IMR-90 (cell line): Measurements from ENCODE around the gene STARD13. TPM values are rescaled to one million over a fixed set of nuclear protein-coding genes. Genes with fewer than 3 reads are reported as not detected.

Source experiments
- ATAC-seq: fragments of 200-7000 bp; cut with Tn5 transposase; 2 replicates; pipeline ENCODE4 v1.9.1; 2020; ENCODE audit warnings: low read depth, mild to moderate bottlenecking, moderate library complexity
- BruUV-seq: library from RNA; stranded (reverse); fragments of 400-500 nt; replicated peaks from 2 replicates; lab custom pipeline; 2021; lab: Mats Ljungman, UMichigan
- CTCF ChIA-PET: fragments of 300-600 bp; formaldehyde crosslinking; extraction: SDS; loops from one replicate; lab custom pipeline; 2021; ENCODE audit warnings: antibody characterized with exemption; lab: Yijun Ruan, JAX
- POLR2A ChIA-PET: fragments of 300-600 bp; sonication (Branson Sonifier 250); formaldehyde crosslinking; loops from one replicate; lab custom pipeline; 2022; ENCODE audit warnings: antibody characterized with exemption; ENCODE audit not compliant: unreplicated experiment; lab: Charles Lee
- DNase-seq: peaks from one replicate; pipeline ENCODE4 v3.0.0; 2013
- H2AFZ ChIP-seq: replicated peaks from 2 replicates; pipeline ENCODE3; 2013; ENCODE audit warnings: low read length, mild to moderate bottlenecking; ENCODE audit not compliant: poor library complexity
- H2AK5ac ChIP-seq: 2 replicates; pipeline ENCODE4 v1.6.1; 2013; ENCODE audit warnings: low read depth, low read length, inconsistent platforms
- H2AK9ac ChIP-seq: replicated peaks from 2 replicates; pipeline ENCODE3; 2013; ENCODE audit warnings: mild to moderate bottlenecking, low read depth, low read length, moderate library complexity; ENCODE audit not compliant: poor library complexity
- H2BK120ac ChIP-seq: 2 replicates; pipeline ENCODE4 v1.6.1; 2013; ENCODE audit warnings: low read depth, low read length, inconsistent platforms
- H2BK15ac ChIP-seq: 3 replicates; pipeline ENCODE4 v1.6.1; 2013; ENCODE audit warnings: low read depth, low read length, inconsistent platforms
- H2BK20ac ChIP-seq: 2 replicates; pipeline ENCODE4 v1.6.1; 2013; ENCODE audit warnings: low read depth, mild to moderate bottlenecking, inconsistent platforms, low read length, moderate library complexity
- H2BK5ac ChIP-seq: 2 replicates; pipeline ENCODE4 v1.6.1; 2013; ENCODE audit warnings: mild to moderate bottlenecking, low read depth, low read length, inconsistent platforms; ENCODE audit not compliant: poor library complexity, severe bottlenecking
- H3K14ac ChIP-seq: replicated peaks from 2 replicates; pipeline ENCODE4 v1.6.1; 2013; ENCODE audit warnings: low read depth, low read length, inconsistent platforms
- H3K18ac ChIP-seq: 2 replicates; pipeline ENCODE4 v1.6.1; 2013; ENCODE audit warnings: low read depth, low read length, control low read depth
- H3K23ac ChIP-seq: 2 replicates; pipeline ENCODE4 v1.6.1; 2013; ENCODE audit warnings: low read depth, low read length, inconsistent platforms
- H3K27ac ChIP-seq: 2 replicates; pipeline ENCODE4 v1.5.1; 2013; ENCODE audit warnings: mild to moderate bottlenecking, control low read depth, low read length; ENCODE audit not compliant: insufficient read depth
- H3K27me3 ChIP-seq: 2 replicates; pipeline ENCODE4 v1.6.1; 2013; ENCODE audit warnings: low read length; ENCODE audit not compliant: control insufficient read depth, insufficient read depth
- H3K36me3 ChIP-seq: 2 replicates; pipeline ENCODE4 v1.6.1; 2013; ENCODE audit warnings: low read length, mixed read lengths; ENCODE audit not compliant: control insufficient read depth, insufficient read depth
- H3K4ac ChIP-seq: 2 replicates; pipeline ENCODE4 v1.6.1; 2013; ENCODE audit warnings: low read depth, low read length, inconsistent platforms
- H3K4me1 ChIP-seq: 2 replicates; pipeline ENCODE4 v1.6.1; 2013; ENCODE audit warnings: low read length, mixed read lengths; ENCODE audit not compliant: control insufficient read depth, insufficient read depth
- H3K4me2 ChIP-seq: 2 replicates; pipeline ENCODE4 v1.6.1; 2013; ENCODE audit warnings: low read depth, mild to moderate bottlenecking, control low read depth, low read length, moderate library complexity
- H3K4me3 ChIP-seq: 2 replicates; pipeline ENCODE4 v1.5.1; 2013; ENCODE audit warnings: low read depth, mild to moderate bottlenecking, control low read depth, low read length, moderate library complexity; ENCODE audit not compliant: insufficient read depth
- H3K56ac ChIP-seq: 2 replicates; pipeline ENCODE4 v1.6.1; 2013; ENCODE audit warnings: low read length, inconsistent platforms; ENCODE audit not compliant: insufficient read depth; ENCODE audit errors: extremely low read depth
- H3K79me1 ChIP-seq, 2 experiments: 2 replicates each; pipeline ENCODE4 v1.6.1; 2013; ENCODE audit warnings: low read length in 2 of 2, inconsistent platforms in 1 of 2, low read depth in 1 of 2
- H3K9ac ChIP-seq: 2 replicates; pipeline ENCODE4 v1.6.1; 2013; ENCODE audit warnings: low read depth, low read length, control low read depth
- H3K9me1 ChIP-seq: 2 replicates; pipeline ENCODE4 v1.6.1; 2013; ENCODE audit warnings: low read length, inconsistent platforms; ENCODE audit not compliant: insufficient read depth
- H3K9me3 ChIP-seq: 2 replicates; pipeline ENCODE4 v1.6.1; 2013; ENCODE audit warnings: low read length; ENCODE audit not compliant: control insufficient read depth, insufficient read depth
- H4K20me1 ChIP-seq: 2 replicates; pipeline ENCODE4 v1.6.1; 2013; ENCODE audit warnings: low read length, inconsistent platforms; ENCODE audit not compliant: insufficient read depth
- H4K5ac ChIP-seq: 2 replicates; pipeline ENCODE4 v1.6.1; 2013; ENCODE audit warnings: mild to moderate bottlenecking, low read depth, low read length, control low read depth
- H4K8ac ChIP-seq, 2 experiments: 2 replicates each; pipeline ENCODE4 v1.6.1; 2013; ENCODE audit warnings: low read depth in 2 of 2, low read length in 2 of 2, control low read depth in 1 of 2, inconsistent platforms in 1 of 2
- H4K91ac ChIP-seq: 2 replicates; pipeline ENCODE4 v1.6.1; 2013; ENCODE audit warnings: low read depth, low read length, inconsistent platforms; ENCODE audit not compliant: insufficient read depth
- BHLHE40 ChIP-seq: fragments of 150-350 bp; IDR thresholded peaks from 2 replicates; pipeline ENCODE4 v1.6.1; 2016; ENCODE audit warnings: mild to moderate bottlenecking, low read depth, low read length
- CHD1 ChIP-seq: IDR thresholded peaks from 2 replicates; pipeline ENCODE4 v1.6.1; 2012; ENCODE audit warnings: low read depth, low read length, improper control_type of control experiment
- ELK1 ChIP-seq: fragments of 150-350 bp; IDR thresholded peaks from 2 replicates; pipeline ENCODE4 v1.6.1; 2016; ENCODE audit warnings: low read depth, mild to moderate bottlenecking, low read length, moderate library complexity, borderline replicate concordance
- NFE2L2 ChIP-seq: fragments of 150-350 bp; IDR thresholded peaks from 2 replicates; pipeline ENCODE4 v1.6.1; 2016; ENCODE audit warnings: low read depth, mild to moderate bottlenecking, low read length
- POLR2A ChIP-seq: IDR thresholded peaks from 2 replicates; pipeline ENCODE4 v1.6.1; 2012; ENCODE audit warnings: mild to moderate bottlenecking, low read depth, low read length
- RFX5 ChIP-seq: IDR thresholded peaks from 2 replicates; pipeline ENCODE4 v1.8.0; 2012; ENCODE audit warnings: low read depth, mild to moderate bottlenecking, low read length, moderate library complexity
- SMC3 ChIP-seq: fragments of 150-350 bp; IDR thresholded peaks from 2 replicates; pipeline ENCODE4 v1.6.1; 2016; ENCODE audit warnings: low read depth, mild to moderate bottlenecking, antibody characterized with exemption, low read length, moderate library complexity
- WGBS, 2 experiments: methylation state at CpG; one replicate each; pipeline versions ENCODE4 v1.1.5 to v1.1.7; 2013; ENCODE audit warnings: missing lambda C conversion rate in 2 of 2; ENCODE audit not compliant: insufficient read length in 1 of 2; ENCODE audit errors: extremely low coverage in 2 of 2; 5-methylcytosine and 5-hydroxymethylcytosine counted together
- dilution Hi-C: fragments of 300-500 bp; cut with HindIII; formaldehyde crosslinking; loops from one replicate; pipeline ENCODE4 v1.14.3; 2018; ENCODE audit warnings: low sequenced_read_pairs; ENCODE audit not compliant: unreplicated experiment
- in situ Hi-C: fragments of 300-500 bp; cut with MboI; formaldehyde crosslinking; loops from 3 replicates; pipeline ENCODE4 v1.14.3; 2019; ENCODE audit warnings: low sequenced_read_pairs, inconsistent platforms, mixed read lengths
- intact Hi-C: fragments of 100-400 bp; cut with micrococcal nuclease; formaldehyde crosslinking; loops from 2 replicates; pipeline ENCODE4 v1.10.0; 2022
- polyA plus RNA-seq, 3 experiments: library from polyadenylated mRNA; depleted of rRNA; stranded (reverse); fragments of >200 nt; gene quantifications; 2 replicates each; pipeline ENCODE4 v1.2.3, GENCODE V29; 2012; ENCODE audit warnings: low replicate concordance in 1 of 3
- total RNA-seq: library from RNA; depleted of rRNA; stranded (reverse); fragments of >200 nt; gene quantifications from 2 replicates; pipeline ENCODE4 v1.2.3, GENCODE V29; 2012

Gene STARD13
- total and polyA plus RNA-seq, 2 of the 4 experiments (the other 2 are of a cell fraction), result 23.6 to 46.6 TPM

- DNase-seq (no peak), ATAC-seq (no peak)
- Histone ChIP-seq H3K56ac (no peak overlapping the region), H3K79me1 (no peaks in the 10 kb centered on the region), H3K27me3 (no peaks in the 10 kb centered on the region), H3K4me2 (no peak overlapping the region), H3K14ac (no peak overlapping the region), H2AK9ac (no peak overlapping the region), H2AK5ac (no peak overlapping the region), H3K27ac (no peak overlapping the region), H2BK15ac (no peak overlapping the region), H3K36me3 (no peaks in the 10 kb centered on the region), H2BK5ac (no peak overlapping the region), H2AFZ (no peak overlapping the region), H3K4ac (no peak overlapping the region), H2BK20ac (no peak overlapping the region), H4K8ac (no peak overlapping the region), H3K9me3 (no peaks in the 10 kb centered on the region), H2BK120ac (no peak overlapping the region), H4K5ac (no peak overlapping the region), H4K91ac (no peak overlapping the region), H4K20me1 (no peaks in the 10 kb centered on the region), H3K4me3 (no peak overlapping the region), H3K23ac (no peak overlapping the region), H3K9me1 (no peaks in the 10 kb centered on the region), H3K4me1 (peaks cover 8% of the 10 kb centered on the region), H3K9ac (no peak overlapping the region), H3K18ac (no peak overlapping the region)
- BruUV-seq, result no TSS peak
- 80% methylated on average over 1 of the region's 7 CpGs; no CpG with 5 or more reads in 1 of the 2 experiments for WGBS, 2 experiments
- POLR2A ChIA-PET, result no interaction called here
- intact Hi-C loops (no loop called here), in situ Hi-C loops (no loop called here), dilution Hi-C loops (no loop called here)
- CTCF ChIA-PET, result no interaction called here
- TF ChIP-seq BHLHE40, result no peak
- TF ChIP-seq CHD1, result no peak
- no peak for TF ChIP-seq POLR2A
- TF ChIP-seq SMC3, result no peak
- TF ChIP-seq RFX5, result no peak
- TF ChIP-seq NFE2L2, result no peak
- no peak for TF ChIP-seq ELK1
Measured at GRCh38 chr13:33053397-33054066, 232.0 kb downstream of the STARD13 start.
